Hepatocyte (in vitro differentiated cells): ENCODE results near the gene KPNA2.

Source experiments
- EZH2 ChIP-seq: fragments of 200-600 bp; sonication (generic); IDR thresholded peaks from 2 replicates; pipeline ENCODE4 v1.6.1; 2016; ENCODE audit warnings: antibody characterized with exemption, mild to moderate bottlenecking, borderline replicate concordance
- TF ChIP-seq, protein P1 (sequence below): fragments of 200-600 bp; sonication (generic); IDR thresholded peaks from 2 replicates; pipeline ENCODE4 v1.5.1; 2016; ENCODE audit warnings: antibody characterized with exemption, mild to moderate bottlenecking; ENCODE audit not compliant: poor library complexity

DNA sequence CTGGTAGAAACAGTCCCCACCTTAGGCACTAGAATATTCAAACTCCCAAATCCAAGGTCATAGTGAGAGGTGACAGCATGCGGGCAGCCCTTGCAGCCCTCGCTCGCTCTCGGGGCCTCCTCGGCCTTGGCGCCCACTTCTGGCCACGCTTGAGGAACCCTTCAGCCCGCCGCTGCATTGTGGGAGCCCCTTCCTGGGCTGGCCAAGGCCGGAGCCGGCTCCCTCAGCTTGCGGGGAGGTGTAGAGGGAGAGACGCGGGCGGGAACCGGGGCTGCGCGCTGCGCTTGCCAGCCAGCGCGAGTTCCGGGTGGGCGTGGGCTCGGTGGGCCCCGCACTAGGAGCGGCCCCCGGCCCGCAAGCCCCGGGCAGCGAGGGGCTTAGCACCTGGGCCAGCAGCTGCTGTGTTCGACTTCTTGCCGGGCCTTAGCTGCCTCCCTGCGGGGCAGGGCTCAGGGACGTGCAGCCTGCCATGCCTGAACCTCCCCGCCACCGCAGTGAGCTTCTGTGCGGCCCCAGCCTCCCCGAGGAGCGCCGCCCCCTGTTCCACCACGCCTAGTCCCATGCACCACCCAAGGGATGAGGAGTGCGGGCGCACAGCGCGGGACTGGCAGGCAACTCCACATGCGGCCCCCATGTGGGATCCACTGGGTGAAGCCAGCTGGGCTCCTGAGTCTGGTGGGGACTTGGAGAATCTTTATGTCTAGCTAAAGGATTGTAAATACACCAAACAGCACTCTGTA is 45.0 kb downstream of the KPNA2 start:
- TF ChIP-seq EZH2, result no peak
- TF ChIP-seq, protein P1, sequence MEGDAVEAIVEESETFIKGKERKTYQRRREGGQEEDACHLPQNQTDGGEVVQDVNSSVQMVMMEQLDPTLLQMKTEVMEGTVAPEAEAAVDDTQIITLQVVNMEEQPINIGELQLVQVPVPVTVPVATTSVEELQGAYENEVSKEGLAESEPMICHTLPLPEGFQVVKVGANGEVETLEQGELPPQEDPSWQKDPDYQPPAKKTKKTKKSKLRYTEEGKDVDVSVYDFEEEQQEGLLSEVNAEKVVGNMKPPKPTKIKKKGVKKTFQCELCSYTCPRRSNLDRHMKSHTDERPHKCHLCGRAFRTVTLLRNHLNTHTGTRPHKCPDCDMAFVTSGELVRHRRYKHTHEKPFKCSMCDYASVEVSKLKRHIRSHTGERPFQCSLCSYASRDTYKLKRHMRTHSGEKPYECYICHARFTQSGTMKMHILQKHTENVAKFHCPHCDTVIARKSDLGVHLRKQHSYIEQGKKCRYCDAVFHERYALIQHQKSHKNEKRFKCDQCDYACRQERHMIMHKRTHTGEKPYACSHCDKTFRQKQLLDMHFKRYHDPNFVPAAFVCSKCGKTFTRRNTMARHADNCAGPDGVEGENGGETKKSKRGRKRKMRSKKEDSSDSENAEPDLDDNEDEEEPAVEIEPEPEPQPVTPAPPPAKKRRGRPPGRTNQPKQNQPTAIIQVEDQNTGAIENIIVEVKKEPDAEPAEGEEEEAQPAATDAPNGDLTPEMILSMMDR, result no peak
